H1 (cell line): ENCODE data around the gene NUMB. TPM values are rescaled to one million over a fixed set of nuclear protein-coding genes. Genes with fewer than 3 reads are reported as not detected.

Experiments used
- CREB1 ChIP-seq: IDR thresholded peaks from 2 replicates; pipeline ENCODE4 v1.6.1; 2012; ENCODE audit warnings: inconsistent platforms
- YY1 ChIP-seq: IDR thresholded peaks from 2 replicates; pipeline ENCODE4 v1.6.1; 2011; ENCODE audit warnings: low read depth, mild to moderate bottlenecking, low read length
- polyA plus RNA-seq, 7 experiments: library from polyadenylated mRNA; depleted of rRNA in 3 of 7; stranded (reverse) in 5 of 7; unstranded in 2 of 7; fragments of >200 nt in 5 of 7; fragments of 200-250 nt in 2 of 7; gene quantifications; 1 replicate in 5 of 7; 2 replicates in 1 of 7; 4 replicates in 1 of 7; pipeline versions ENCODE4 v1.2.1 to v1.2.3, GENCODE V29; 2011 to 2013; ENCODE audit warnings: missing spikeins in 2 of 7, mixed read lengths in 2 of 7
- total RNA-seq: library from RNA; stranded (reverse); fragmentation: NEBNext Ultra II Directional; extraction: Animal tissue kit (Norgen Biotek cat#: 25700); gene quantifications from 2 replicates; pipeline ENCODE4 v1.2.1, GENCODE V29; 2021
- TF ChIP-seq, protein P1 (sequence below): fragments of 300-600 bp; sonication (generic); IDR thresholded peaks from 2 replicates; pipeline ENCODE4 v1.7.1; 2012; ENCODE audit warnings: low read length, moderate library complexity, mild to moderate bottlenecking, inconsistent platforms; ENCODE audit not compliant: insufficient replicate concordance

Gene NUMB
- total and polyA plus RNA-seq, 2 of the 8 experiments (the other 6 are each of a cell fraction or from before 2014, with no cell fraction given): 54.3 to 78.1 TPM

DNA sequence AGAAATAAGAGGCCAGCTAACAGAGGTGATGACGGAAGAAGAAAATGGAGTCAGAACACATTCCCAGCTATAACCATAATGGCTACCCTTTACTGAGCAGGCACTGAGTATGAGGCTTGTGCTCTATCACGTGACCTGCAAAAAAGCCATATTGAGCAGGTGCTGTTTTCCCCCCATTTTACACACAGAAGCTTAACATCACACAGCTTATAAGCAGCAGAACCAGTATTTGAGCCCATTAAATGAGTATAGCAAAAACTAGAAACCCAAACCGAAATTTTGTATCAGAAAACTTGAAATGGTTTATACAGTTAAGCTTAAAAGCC lies 192.7 kb downstream of the NUMB start (continued):
- TF ChIP-seq, protein P1, sequence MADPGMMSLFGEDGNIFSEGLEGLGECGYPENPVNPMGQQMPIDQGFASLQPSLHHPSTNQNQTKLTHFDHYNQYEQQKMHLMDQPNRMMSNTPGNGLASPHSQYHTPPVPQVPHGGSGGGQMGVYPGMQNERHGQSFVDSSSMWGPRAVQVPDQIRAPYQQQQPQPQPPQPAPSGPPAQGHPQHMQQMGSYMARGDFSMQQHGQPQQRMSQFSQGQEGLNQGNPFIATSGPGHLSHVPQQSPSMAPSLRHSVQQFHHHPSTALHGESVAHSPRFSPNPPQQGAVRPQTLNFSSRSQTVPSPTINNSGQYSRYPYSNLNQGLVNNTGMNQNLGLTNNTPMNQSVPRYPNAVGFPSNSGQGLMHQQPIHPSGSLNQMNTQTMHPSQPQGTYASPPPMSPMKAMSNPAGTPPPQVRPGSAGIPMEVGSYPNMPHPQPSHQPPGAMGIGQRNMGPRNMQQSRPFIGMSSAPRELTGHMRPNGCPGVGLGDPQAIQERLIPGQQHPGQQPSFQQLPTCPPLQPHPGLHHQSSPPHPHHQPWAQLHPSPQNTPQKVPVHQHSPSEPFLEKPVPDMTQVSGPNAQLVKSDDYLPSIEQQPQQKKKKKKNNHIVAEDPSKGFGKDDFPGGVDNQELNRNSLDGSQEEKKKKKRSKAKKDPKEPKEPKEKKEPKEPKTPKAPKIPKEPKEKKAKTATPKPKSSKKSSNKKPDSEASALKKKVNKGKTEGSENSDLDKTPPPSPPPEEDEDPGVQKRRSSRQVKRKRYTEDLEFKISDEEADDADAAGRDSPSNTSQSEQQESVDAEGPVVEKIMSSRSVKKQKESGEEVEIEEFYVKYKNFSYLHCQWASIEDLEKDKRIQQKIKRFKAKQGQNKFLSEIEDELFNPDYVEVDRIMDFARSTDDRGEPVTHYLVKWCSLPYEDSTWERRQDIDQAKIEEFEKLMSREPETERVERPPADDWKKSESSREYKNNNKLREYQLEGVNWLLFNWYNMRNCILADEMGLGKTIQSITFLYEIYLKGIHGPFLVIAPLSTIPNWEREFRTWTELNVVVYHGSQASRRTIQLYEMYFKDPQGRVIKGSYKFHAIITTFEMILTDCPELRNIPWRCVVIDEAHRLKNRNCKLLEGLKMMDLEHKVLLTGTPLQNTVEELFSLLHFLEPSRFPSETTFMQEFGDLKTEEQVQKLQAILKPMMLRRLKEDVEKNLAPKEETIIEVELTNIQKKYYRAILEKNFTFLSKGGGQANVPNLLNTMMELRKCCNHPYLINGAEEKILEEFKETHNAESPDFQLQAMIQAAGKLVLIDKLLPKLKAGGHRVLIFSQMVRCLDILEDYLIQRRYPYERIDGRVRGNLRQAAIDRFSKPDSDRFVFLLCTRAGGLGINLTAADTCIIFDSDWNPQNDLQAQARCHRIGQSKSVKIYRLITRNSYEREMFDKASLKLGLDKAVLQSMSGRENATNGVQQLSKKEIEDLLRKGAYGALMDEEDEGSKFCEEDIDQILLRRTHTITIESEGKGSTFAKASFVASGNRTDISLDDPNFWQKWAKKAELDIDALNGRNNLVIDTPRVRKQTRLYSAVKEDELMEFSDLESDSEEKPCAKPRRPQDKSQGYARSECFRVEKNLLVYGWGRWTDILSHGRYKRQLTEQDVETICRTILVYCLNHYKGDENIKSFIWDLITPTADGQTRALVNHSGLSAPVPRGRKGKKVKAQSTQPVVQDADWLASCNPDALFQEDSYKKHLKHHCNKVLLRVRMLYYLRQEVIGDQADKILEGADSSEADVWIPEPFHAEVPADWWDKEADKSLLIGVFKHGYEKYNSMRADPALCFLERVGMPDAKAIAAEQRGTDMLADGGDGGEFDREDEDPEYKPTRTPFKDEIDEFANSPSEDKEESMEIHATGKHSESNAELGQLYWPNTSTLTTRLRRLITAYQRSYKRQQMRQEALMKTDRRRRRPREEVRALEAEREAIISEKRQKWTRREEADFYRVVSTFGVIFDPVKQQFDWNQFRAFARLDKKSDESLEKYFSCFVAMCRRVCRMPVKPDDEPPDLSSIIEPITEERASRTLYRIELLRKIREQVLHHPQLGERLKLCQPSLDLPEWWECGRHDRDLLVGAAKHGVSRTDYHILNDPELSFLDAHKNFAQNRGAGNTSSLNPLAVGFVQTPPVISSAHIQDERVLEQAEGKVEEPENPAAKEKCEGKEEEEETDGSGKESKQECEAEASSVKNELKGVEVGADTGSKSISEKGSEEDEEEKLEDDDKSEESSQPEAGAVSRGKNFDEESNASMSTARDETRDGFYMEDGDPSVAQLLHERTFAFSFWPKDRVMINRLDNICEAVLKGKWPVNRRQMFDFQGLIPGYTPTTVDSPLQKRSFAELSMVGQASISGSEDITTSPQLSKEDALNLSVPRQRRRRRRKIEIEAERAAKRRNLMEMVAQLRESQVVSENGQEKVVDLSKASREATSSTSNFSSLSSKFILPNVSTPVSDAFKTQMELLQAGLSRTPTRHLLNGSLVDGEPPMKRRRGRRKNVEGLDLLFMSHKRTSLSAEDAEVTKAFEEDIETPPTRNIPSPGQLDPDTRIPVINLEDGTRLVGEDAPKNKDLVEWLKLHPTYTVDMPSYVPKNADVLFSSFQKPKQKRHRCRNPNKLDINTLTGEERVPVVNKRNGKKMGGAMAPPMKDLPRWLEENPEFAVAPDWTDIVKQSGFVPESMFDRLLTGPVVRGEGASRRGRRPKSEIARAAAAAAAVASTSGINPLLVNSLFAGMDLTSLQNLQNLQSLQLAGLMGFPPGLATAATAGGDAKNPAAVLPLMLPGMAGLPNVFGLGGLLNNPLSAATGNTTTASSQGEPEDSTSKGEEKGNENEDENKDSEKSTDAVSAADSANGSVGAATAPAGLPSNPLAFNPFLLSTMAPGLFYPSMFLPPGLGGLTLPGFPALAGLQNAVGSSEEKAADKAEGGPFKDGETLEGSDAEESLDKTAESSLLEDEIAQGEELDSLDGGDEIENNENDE: no peak
- TF ChIP-seq CREB1: no peak
- TF ChIP-seq YY1: 0 out of 2 replicates have a peak, but pooled peaks have one; percentile 24
